GM12878 (cell line): ENCODE measurements around the gene GSX1. TPM values are rescaled to one million over a fixed set of nuclear protein-coding genes. Genes with fewer than 3 reads are reported as not detected.

ENCODE experiments used
- polyA plus RNA-seq, 11 experiments: library from polyadenylated mRNA; depleted of rRNA in 4 of 11; unstranded in 6 of 11; stranded (reverse) in 5 of 11; fragments of >200 nt; fragmentation: Nextera tagmentation in 4 of 11; fragmentation: Illumina TruSeq in 1 of 11; extraction: Ambion mirVana in 4 of 11; extraction: Trizol in 1 of 11; gene quantifications; 1 replicate in 1 of 11; 2 replicates in 10 of 11; pipeline versions ENCODE4 v1.2.1 to v1.2.3, GENCODE V29; 2011 to 2016; ENCODE audit warnings: inconsistent platforms in 2 of 11, missing spikeins in 2 of 11, low read depth in 1 of 11
- small RNA-seq: library from RNA; depleted of rRNA; stranded (forward); fragments of <200 nt; gene quantifications from one replicate; pipeline ENCODE3, GENCODE V24; 2014
- total RNA-seq, 4 experiments: library from RNA; depleted of rRNA in 3 of 4; stranded (reverse); fragments of >200 nt in 3 of 4; fragmentation: Illumina TruSeq in 1 of 4; extraction: Trizol in 1 of 4; gene quantifications; 2 replicates each; pipeline versions ENCODE4 v1.2.1 to v1.2.3, GENCODE V29; 2013 to 2021

Gene GSX1
- total and polyA plus RNA-seq, 10 of the 15 experiments (the other 5 are each of a cell fraction or from before 2014, with no cell fraction given) = not detected

Small RNA genes within 50 kb of the gene (small RNA-seq; reads per million reads assigned to genes)
- not detected for gene RNU6-73P

Other genes with a start within 250 kb of the GSX1 start
- gene LNX2, start 172.0 kb upstream of the GSX1 start, total RNA-seq (2014; rRNA removed) = 5.2 and 5.4 TPM in 2 replicates
- gene LNX2, start 172.0 kb upstream of the GSX1 start, total RNA-seq (2014; rRNA removed; fragmentation: Illumina TruSeq; extraction: Trizol) = 6.2 and 6.3 TPM in 2 replicates
- 4.7 and 4.8 TPM in 2 replicates for gene LNX2, start 172.0 kb upstream of the GSX1 start, total RNA-seq (2021)
- gene LNX2, start 172.0 kb upstream of the GSX1 start, polyA plus RNA-seq (2011; rRNA removed) = 7.7 and 7.9 TPM in 2 replicates
- 5.9 and 6.5 TPM in 2 replicates for gene LNX2, start 172.0 kb upstream of the GSX1 start, polyA plus RNA-seq (2014; fragmentation: Illumina TruSeq; extraction: Trizol)
- 1 to 10 TPM; 1.3 to 1.9 TPM for gene LNX2, start 172.0 kb upstream of the GSX1 start, polyA plus RNA-seq (2014; fragmentation: Nextera tagmentation; extraction: Ambion mirVana)
- gene LNX2, start 172.0 kb upstream of the GSX1 start, polyA plus RNA-seq (2014; rRNA removed) = 3.5 and 3.7 TPM in 2 replicates
- 1 to 10 TPM; 4.0 to 4.1 TPM for gene LNX2, start 172.0 kb upstream of the GSX1 start, polyA plus RNA-seq (2016; fragmentation: Nextera tagmentation; extraction: Ambion mirVana)
- gene POLR1D, start 170.6 kb upstream of the GSX1 start, total RNA-seq (2014; rRNA removed) = 119 and 136 TPM in 2 replicates
- 160 TPM in 2 replicates for gene POLR1D, start 170.6 kb upstream of the GSX1 start, total RNA-seq (2014; rRNA removed; fragmentation: Illumina TruSeq; extraction: Trizol)
- 153 and 156 TPM in 2 replicates for gene POLR1D, start 170.6 kb upstream of the GSX1 start, total RNA-seq (2021)
- gene POLR1D, start 170.6 kb upstream of the GSX1 start, polyA plus RNA-seq (2011; rRNA removed) = 219 and 229 TPM in 2 replicates
- 223 and 290 TPM in 2 replicates for gene POLR1D, start 170.6 kb upstream of the GSX1 start, polyA plus RNA-seq (2014; fragmentation: Illumina TruSeq; extraction: Trizol)
- 100 to 1,000 TPM; 190 to 219 TPM for gene POLR1D, start 170.6 kb upstream of the GSX1 start, polyA plus RNA-seq (2014; fragmentation: Nextera tagmentation; extraction: Ambion mirVana)
- 155 and 160 TPM in 2 replicates for gene POLR1D, start 170.6 kb upstream of the GSX1 start, polyA plus RNA-seq (2014; rRNA removed)
- 100 to 1,000 TPM; 132 to 137 TPM for gene POLR1D, start 170.6 kb upstream of the GSX1 start, polyA plus RNA-seq (2016; fragmentation: Nextera tagmentation; extraction: Ambion mirVana)
- gene PDX1, start 127.5 kb downstream of the GSX1 start, total RNA-seq (2014; rRNA removed) = not detected in 2 replicates
- not detected in 2 replicates for gene PDX1, start 127.5 kb downstream of the GSX1 start, total RNA-seq (2014; rRNA removed; fragmentation: Illumina TruSeq; extraction: Trizol)
- not detected in 2 replicates for gene PDX1, start 127.5 kb downstream of the GSX1 start, total RNA-seq (2021)
- gene PDX1, start 127.5 kb downstream of the GSX1 start, polyA plus RNA-seq (2011; rRNA removed) = 0.03 and 0.09 TPM in 2 replicates
- not detected in 2 replicates for gene PDX1, start 127.5 kb downstream of the GSX1 start, polyA plus RNA-seq (2014; fragmentation: Illumina TruSeq; extraction: Trizol)
- gene PDX1, start 127.5 kb downstream of the GSX1 start, polyA plus RNA-seq (2014; fragmentation: Nextera tagmentation; extraction: Ambion mirVana) = under 1 TPM in 1 of 2 experiments, not detected in 1; 0.02 TPM
- gene PDX1, start 127.5 kb downstream of the GSX1 start, polyA plus RNA-seq (2014; rRNA removed) = not detected in 2 replicates
- not detected for gene PDX1, start 127.5 kb downstream of the GSX1 start, polyA plus RNA-seq (2016; fragmentation: Nextera tagmentation; extraction: Ambion mirVana)
- gene CDX2, start 176.8 kb downstream of the GSX1 start, total RNA-seq (2014; rRNA removed) = not detected in 2 replicates
- not detected in 2 replicates for gene CDX2, start 176.8 kb downstream of the GSX1 start, total RNA-seq (2014; rRNA removed; fragmentation: Illumina TruSeq; extraction: Trizol)
- 0.15 TPM in 1 of 2 replicates, not detected in the other for gene CDX2, start 176.8 kb downstream of the GSX1 start, total RNA-seq (2021)
- gene CDX2, start 176.8 kb downstream of the GSX1 start, polyA plus RNA-seq (2011; rRNA removed) = not detected in 2 replicates
- not detected in 2 replicates for gene CDX2, start 176.8 kb downstream of the GSX1 start, polyA plus RNA-seq (2014; fragmentation: Illumina TruSeq; extraction: Trizol)
- gene CDX2, start 176.8 kb downstream of the GSX1 start, polyA plus RNA-seq (2014; fragmentation: Nextera tagmentation; extraction: Ambion mirVana) = not detected
- not detected in 2 replicates for gene CDX2, start 176.8 kb downstream of the GSX1 start, polyA plus RNA-seq (2014; rRNA removed)
- not detected for gene CDX2, start 176.8 kb downstream of the GSX1 start, polyA plus RNA-seq (2016; fragmentation: Nextera tagmentation; extraction: Ambion mirVana)
- not detected in 2 replicates for gene URAD, start 196.2 kb downstream of the GSX1 start, total RNA-seq (2014; rRNA removed)
- not detected in 2 replicates for gene URAD, start 196.2 kb downstream of the GSX1 start, total RNA-seq (2014; rRNA removed; fragmentation: Illumina TruSeq; extraction: Trizol)
- not detected in 2 replicates for gene URAD, start 196.2 kb downstream of the GSX1 start, total RNA-seq (2021)
- gene URAD, start 196.2 kb downstream of the GSX1 start, polyA plus RNA-seq (2011; rRNA removed) = not detected in 2 replicates
- not detected in 2 replicates for gene URAD, start 196.2 kb downstream of the GSX1 start, polyA plus RNA-seq (2014; fragmentation: Illumina TruSeq; extraction: Trizol)
- gene URAD, start 196.2 kb downstream of the GSX1 start, polyA plus RNA-seq (2014; fragmentation: Nextera tagmentation; extraction: Ambion mirVana) = not detected
- gene URAD, start 196.2 kb downstream of the GSX1 start, polyA plus RNA-seq (2014; rRNA removed) = not detected in 2 replicates
- not detected for gene URAD, start 196.2 kb downstream of the GSX1 start, polyA plus RNA-seq (2016; fragmentation: Nextera tagmentation; extraction: Ambion mirVana)